Activated CD8-positive, alpha-beta memory T cell treated with anti-CD3 and anti-CD28 coated beads for 36 hours (primary cell): Measurements from ENCODE around the gene HLA-DQA1. TPM values are rescaled to one million over a fixed set of nuclear protein-coding genes. Genes with fewer than 3 reads are reported as not detected.

Source experiments
- CTCF ChIA-PET: fragments of 350-600 bp; sonication (Branson Sonifier 250); formaldehyde crosslinking; loops from one replicate; lab custom pipeline; 2021; ENCODE audit warnings: antibody characterized with exemption; lab: Charles Lee
- POLR2A ChIA-PET: fragments of 350-600 bp; sonication (Branson Sonifier 250); formaldehyde crosslinking; loops from one replicate; lab custom pipeline; 2021; ENCODE audit warnings: antibody characterized with exemption; lab: Charles Lee
- total RNA-seq, 2 experiments: library from RNA; stranded (reverse); gene quantifications; one replicate each; pipeline ENCODE4 v1.2.3, GENCODE V29; 2021

Gene HLA-DQA1
- total RNA-seq, 2 experiments from 2014 or later: 6.9 to 8.7 TPM

DNA sequence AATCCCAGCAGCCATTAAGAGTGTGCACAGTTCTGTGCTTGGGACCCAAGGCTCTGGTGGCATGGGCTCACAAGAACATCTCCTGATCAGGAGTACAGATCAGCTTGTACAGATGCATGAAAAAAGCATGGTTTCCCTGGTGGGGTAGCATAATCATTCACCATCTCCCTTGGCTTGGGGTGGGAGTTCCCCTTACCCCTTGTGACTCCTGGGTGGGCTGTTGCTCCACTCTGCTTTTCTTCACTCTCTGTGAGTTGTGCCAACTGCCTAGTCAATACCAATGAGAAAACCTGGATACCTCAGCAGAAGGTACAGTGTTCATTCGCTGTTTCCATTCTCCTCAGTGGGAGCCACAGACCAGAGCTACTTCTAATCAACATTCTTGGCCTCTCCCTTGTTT, 42.8 kb downstream of the HLA-DQA1 start:
- ChIA-PET CTCF (no interaction called here), POLR2A (no interaction called here)

DNA sequence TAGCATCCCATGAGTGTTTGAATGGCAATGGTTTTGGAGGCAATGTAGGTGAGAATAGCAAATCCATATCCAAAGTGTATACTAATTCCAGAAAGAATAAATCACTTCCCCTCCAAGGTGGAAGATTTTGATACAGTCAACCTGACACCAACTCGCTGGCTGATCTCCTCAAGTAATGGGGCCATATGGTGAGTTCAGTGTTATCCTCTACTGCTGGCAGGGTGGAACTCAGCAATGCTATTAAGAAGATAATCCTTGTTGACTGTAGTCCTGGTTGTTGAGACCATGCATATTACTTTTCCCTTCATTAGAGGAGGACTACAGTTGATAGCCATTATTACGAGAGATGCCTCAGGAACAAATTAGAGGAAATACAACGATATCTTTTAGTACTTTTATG, 47.0 kb downstream of the HLA-DQA1 start:
- ChIA-PET POLR2A (no interaction called here), CTCF (no interaction called here)

DNA sequence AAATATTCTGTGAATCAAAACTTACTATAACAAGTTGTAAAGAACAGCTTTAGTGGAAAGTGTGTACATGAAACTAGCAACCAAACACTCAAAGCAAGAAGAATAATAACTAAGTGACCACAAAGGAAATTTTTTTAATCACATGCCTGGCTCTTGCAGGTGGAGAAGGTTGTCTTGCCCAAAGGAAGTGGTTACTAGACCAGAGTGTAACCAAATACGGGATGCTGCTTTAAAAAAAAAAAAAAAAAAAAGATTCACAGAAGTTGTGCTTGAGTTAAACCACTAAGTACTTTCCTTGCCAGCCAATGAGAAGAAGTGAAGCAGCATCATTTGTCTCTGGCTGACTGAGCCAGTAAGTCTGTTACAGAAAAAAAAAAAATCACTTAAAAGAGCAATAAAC, 48.4 kb downstream of the HLA-DQA1 start:
- CTCF ChIA-PET: no interaction called here
- POLR2A ChIA-PET: no interaction called here

DNA sequence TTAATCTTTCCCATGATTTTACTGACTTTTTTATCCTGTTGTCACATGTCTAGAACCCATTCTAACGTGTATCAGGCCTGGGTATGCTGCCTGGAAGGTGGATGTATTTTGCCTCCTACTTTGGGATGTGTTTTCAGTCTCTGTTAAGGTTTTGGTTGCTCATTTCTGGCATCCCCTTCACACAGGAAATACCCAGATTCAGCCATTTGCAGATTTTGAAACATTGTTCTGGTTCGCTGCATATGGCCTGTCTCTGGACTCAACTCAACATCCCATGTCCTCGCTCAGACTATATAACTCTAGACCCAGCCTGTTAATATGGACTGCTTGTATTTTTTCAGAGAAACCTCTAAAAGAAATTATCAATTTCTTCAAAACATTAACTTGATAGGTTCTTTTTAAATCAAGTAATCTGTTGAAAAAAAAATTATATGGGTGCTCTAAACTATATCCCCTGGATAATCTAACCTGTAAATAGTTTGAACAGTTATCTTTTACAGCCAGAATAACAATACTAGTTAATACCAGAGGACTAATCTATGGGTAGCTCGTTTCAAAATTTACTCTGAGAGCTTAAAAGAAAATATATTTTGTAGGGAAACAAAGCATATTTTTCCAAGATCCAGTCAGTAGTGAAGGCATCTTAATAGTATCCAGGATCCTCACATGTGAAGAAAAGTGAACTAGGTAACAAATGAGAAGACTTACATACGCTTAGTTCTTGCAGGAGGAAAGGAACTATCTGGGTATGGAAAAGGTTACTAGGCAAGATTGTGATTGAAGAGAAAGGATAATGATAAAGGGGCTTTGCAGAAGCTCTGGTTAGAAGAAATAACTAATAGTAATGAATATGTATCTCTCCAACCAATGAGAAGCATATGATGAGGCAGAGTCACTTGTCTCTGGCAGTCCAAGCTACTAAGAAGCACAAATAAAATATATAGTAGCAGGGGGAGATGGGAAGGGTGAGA, 52.6 kb downstream of the HLA-DQA1 start:
- ChIA-PET POLR2A (no interaction called here), CTCF (interaction anchor here (0.7 kb wide), 1 partner anchor 315 kb away, joined by 3 read pairs; no protein-coding TSS in a partner anchor)

DNA sequence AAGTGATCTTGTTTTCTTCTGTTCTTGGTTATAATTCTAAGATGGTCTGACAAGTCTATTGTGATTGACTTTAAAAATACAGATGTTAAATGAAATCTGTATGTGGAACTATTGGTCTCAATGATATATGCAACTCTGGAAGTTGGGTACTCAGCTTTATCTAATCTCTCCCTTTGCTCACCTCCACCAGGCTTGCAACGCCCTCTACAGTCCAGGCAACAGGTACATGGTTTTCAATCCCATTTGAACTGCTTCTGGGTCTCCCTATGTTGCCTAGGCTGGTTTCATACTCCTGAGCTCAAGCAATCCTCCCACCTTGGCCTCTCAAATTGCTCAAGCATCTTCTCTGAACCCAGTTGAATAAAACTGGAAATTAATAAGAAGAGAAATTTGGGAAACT, 54.8 kb downstream of the HLA-DQA1 start:
- CTCF ChIA-PET: interaction anchor here (0.7 to 1.9 kb wide), 12 partner anchors 8 to 286 kb away, joined by 3 to 7 read pairs (median 4); no protein-coding TSS in a partner anchor
- POLR2A ChIA-PET: no interaction called here

Other genes starting within 250 kb of the HLA-DQA1 start
- gene BTNL2, start 230.2 kb upstream of the HLA-DQA1 start, total RNA-seq: not detected
- gene HLA-DRA, start 197.5 kb upstream of the HLA-DQA1 start, total RNA-seq: 10 to 100 TPM; 12.4 to 12.9 TPM
- under 1 TPM in 1 of 2 experiments, not detected in 1; 0.23 TPM for gene HLA-DRB5, start 107.1 kb upstream of the HLA-DQA1 start, total RNA-seq
- gene HLA-DRB1, start 47.6 kb upstream of the HLA-DQA1 start, total RNA-seq: 10 to 100 TPM; 10.8 to 10.9 TPM
- 10 to 100 TPM in 1 of 2 experiments, 1 to 10 TPM in 1; 9.5 to 11.6 TPM for gene HLA-DQB1, start 29.3 kb downstream of the HLA-DQA1 start, total RNA-seq
- gene HLA-DQA2, start 104.0 kb downstream of the HLA-DQA1 start, total RNA-seq: under 1 TPM; 0.48 to 0.55 TPM
- under 1 TPM in 1 of 2 experiments, not detected in 1; 0.36 TPM for gene HLA-DQB2, start 126.1 kb downstream of the HLA-DQA1 start, total RNA-seq
- gene HLA-DOB, start 179.6 kb downstream of the HLA-DQA1 start, total RNA-seq: 1 to 10 TPM in 1 of 2 experiments, under 1 TPM in 1; 0.72 to 1.2 TPM
- gene TAP2, start 201.3 kb downstream of the HLA-DQA1 start, total RNA-seq: 100 to 1,000 TPM; 178 to 199 TPM
- gene PSMB8, start 206.6 kb downstream of the HLA-DQA1 start, total RNA-seq: 100 to 1,000 TPM; 295 TPM
- 100 to 1,000 TPM; 296 to 298 TPM for gene TAP1, start 216.3 kb downstream of the HLA-DQA1 start, total RNA-seq
- gene PSMB9, start 216.8 kb downstream of the HLA-DQA1 start, total RNA-seq: 100 to 1,000 TPM; 206 to 207 TPM